Measurements from ENCODE around the gene TIMM17A.

DNA sequence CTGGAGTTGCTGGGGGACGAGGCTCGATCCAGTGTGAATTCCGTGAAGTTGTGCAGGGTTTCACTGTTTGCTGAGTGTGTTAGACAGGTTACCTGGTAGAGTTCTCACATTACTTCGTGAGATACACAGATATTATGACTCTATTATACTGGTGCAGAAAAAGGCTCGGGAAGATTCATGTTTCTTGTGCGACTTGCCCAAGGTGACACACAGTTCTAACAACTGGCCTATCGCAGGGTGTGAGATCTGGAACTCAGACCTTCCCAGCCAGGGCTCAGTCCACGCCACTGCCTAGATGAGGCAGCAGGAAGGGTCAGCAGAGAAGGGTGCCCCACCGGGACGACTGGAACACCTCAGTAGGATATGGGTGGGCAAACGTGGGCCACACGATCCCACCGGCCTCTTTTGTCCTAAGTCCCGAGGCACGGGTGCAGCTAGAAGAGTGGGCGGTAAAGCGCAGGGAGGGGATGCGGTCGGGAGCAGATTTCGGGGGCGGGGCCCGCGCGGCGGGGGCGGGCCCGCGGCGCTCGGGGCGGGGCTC lies 26.8 kb downstream of the TIMM17A start:
- no peak for TF ChIP-seq EZH2phosphoT487 (IDR thresholded peaks at IDR 0.05; ENCODE audit: insufficient read depth, low read depth)
- TF ChIP-seq EZH2 (IDR thresholded peaks at IDR 0.05; ENCODE audit: insufficient read depth, poor library complexity, severe bottlenecking) = no peak

All from GM23248 (cell line).